MG63 (cell line): ENCODE data around the gene HERPUD1. TPM values are rescaled to one million over a fixed set of nuclear protein-coding genes. Genes with fewer than 3 reads are reported as not detected.
A peak's percentile ranks its signal among the peaks of the same experiment; 100 is the strongest.
"Not testable (repeated sequence)": the region's sequence is repeated elsewhere in the genome, so short reads cannot be mapped to it uniquely, and the experiment has no call there.

Experiments
- DNase-seq: peaks from one replicate; pipeline ENCODE4 v3.0.0-alpha.2; 2020
- H3K27me3 ChIP-seq: fragments of 250-450 bp; sonication (Bioruptor Pico); 2 replicates; pipeline ENCODE4 v1.5.1; 2020; ENCODE audit warnings: mild to moderate bottlenecking, moderate library complexity
- H3K36me3 ChIP-seq: fragments of 250-450 bp; sonication (Bioruptor Pico); 2 replicates; pipeline ENCODE4 v1.5.1; 2020; ENCODE audit warnings: mild to moderate bottlenecking, moderate library complexity
- H3K4me3 ChIP-seq: fragments of 250-450 bp; sonication (Bioruptor Pico); 2 replicates; pipeline ENCODE4 v1.5.1; 2020; ENCODE audit warnings: mild to moderate bottlenecking, moderate library complexity
- H3K9me3 ChIP-seq: fragments of 250-450 bp; sonication (Bioruptor Pico); 2 replicates; pipeline ENCODE4 v1.5.1; 2020; ENCODE audit warnings: mild to moderate bottlenecking, moderate library complexity
- total RNA-seq: library from RNA; depleted of rRNA; stranded (reverse); fragments of >200 nt; shearing (Covaris generic); gene quantifications from 2 replicates; pipeline ENCODE4 v1.2.3, GENCODE V29; 2014; ENCODE audit warnings: low replicate concordance; rRNA removed

Gene HERPUD1
- total RNA-seq = 226 and 252 TPM in 2 replicates

GRCh38 chr16:56931892-56932720 lies at the start of gene HERPUD1:
TSS of gene HERPUD1 (plus strand) at chr16:56932142. CDS start at chr16:56932245, 103 bp downstream.
- Histone ChIP-seq H3K27me3 (no peaks in the 10 kb centered on the region), H3K4me3 (peak within 1 kb of the TSS; percentile 98), H3K36me3 (peaks cover 49% of the 10 kb centered on the region), H3K9me3 (no peaks in the 10 kb centered on the region)
- peak; percentile 100 for DNase-seq

GRCh38 chr16:56883586-56883985 lies 48.4 kb upstream of the HERPUD1 start:
- H3K36me3 ChIP-seq = no peaks in the 10 kb centered on the region
- DNase-seq = no peak
- H3K9me3 ChIP-seq = no peaks in the 10 kb centered on the region
- no peaks in the 10 kb centered on the region for H3K27me3 ChIP-seq
- no peak overlapping the region for H3K4me3 ChIP-seq

- no peak for DNase-seq
- no peak overlapping the region for H3K4me3 ChIP-seq
- no peaks in the 10 kb centered on the region for H3K9me3 ChIP-seq
- no peaks in the 10 kb centered on the region for H3K36me3 ChIP-seq
- no peaks in the 10 kb centered on the region for H3K27me3 ChIP-seq
These were observed 47.8 kb upstream of the HERPUD1 start for GRCh38 chr16:56884026-56884582.

- not testable (repeated sequence) for H3K36me3 ChIP-seq, H3K4me3 ChIP-seq, DNase-seq, H3K27me3 ChIP-seq, H3K9me3 ChIP-seq
These were observed 47.0 kb upstream of the HERPUD1 start for GRCh38 chr16:56884929-56885328.

- DNase-seq = no peak
- H3K27me3 ChIP-seq = no peaks in the 10 kb centered on the region
- no peaks in the 10 kb centered on the region for H3K36me3 ChIP-seq
- no peaks in the 10 kb centered on the region; the same call in 1 of the 2 replicates for H3K9me3 ChIP-seq
- H3K4me3 ChIP-seq = no peak overlapping the region
These were observed 46.3 kb upstream of the HERPUD1 start for GRCh38 chr16:56885446-56886162.

- no peaks in the 10 kb centered on the region for H3K27me3 ChIP-seq
- H3K4me3 ChIP-seq = no peak overlapping the region
- no peaks in the 10 kb centered on the region; the same call in 1 of the 2 replicates for H3K9me3 ChIP-seq
- H3K36me3 ChIP-seq = no peaks in the 10 kb centered on the region
- no peak for DNase-seq
These were observed 45.6 kb upstream of the HERPUD1 start for GRCh38 chr16:56886296-56886695.

- Histone ChIP-seq H3K9me3 (no peaks in the 10 kb centered on the region; the same call in 1 of the 2 replicates), H3K36me3 (no peaks in the 10 kb centered on the region), H3K27me3 (no peaks in the 10 kb centered on the region), H3K4me3 (no peak overlapping the region)
- no peak for DNase-seq
These were observed 45.1 kb upstream of the HERPUD1 start for GRCh38 chr16:56886826-56887225.

GRCh38 chr16:56888806-56889205 lies 43.1 kb upstream of the HERPUD1 start:
- H3K27me3 ChIP-seq = no peaks in the 10 kb centered on the region
- no peaks in the 10 kb centered on the region for H3K36me3 ChIP-seq
- no peaks in the 10 kb centered on the region; the same call in 1 of the 2 replicates for H3K9me3 ChIP-seq
- DNase-seq = no peak
- H3K4me3 ChIP-seq = no peak overlapping the region

- DNase-seq = no peak
- Histone ChIP-seq H3K9me3 (no peaks in the 10 kb centered on the region; the same call in 1 of the 2 replicates), H3K4me3 (no peak overlapping the region), H3K27me3 (no peaks in the 10 kb centered on the region), H3K36me3 (no peaks in the 10 kb centered on the region)
These were observed 42.7 kb upstream of the HERPUD1 start for GRCh38 chr16:56889206-56889605.

GRCh38 chr16:56891685-56892084 lies 40.3 kb upstream of the HERPUD1 start:
- H3K4me3 ChIP-seq = no peak overlapping the region
- DNase-seq = no peak
- no peaks in the 10 kb centered on the region for H3K27me3 ChIP-seq
- no peaks in the 10 kb centered on the region for H3K36me3 ChIP-seq
- H3K9me3 ChIP-seq = no peaks in the 10 kb centered on the region; the same call in 1 of the 2 replicates

GRCh38 chr16:56892705-56893104 lies 39.2 kb upstream of the HERPUD1 start:
- Histone ChIP-seq H3K27me3 (no peaks in the 10 kb centered on the region), H3K36me3 (no peaks in the 10 kb centered on the region), H3K9me3 (no peaks in the 10 kb centered on the region; the same call in 1 of the 2 replicates), H3K4me3 (no peak overlapping the region)
- DNase-seq = no peak

- Histone ChIP-seq H3K4me3 (no peak overlapping the region), H3K27me3 (no peaks in the 10 kb centered on the region), H3K9me3 (no peaks in the 10 kb centered on the region; the same call in 1 of the 2 replicates), H3K36me3 (no peaks in the 10 kb centered on the region)
- no peak for DNase-seq
These were observed 37.5 kb upstream of the HERPUD1 start for GRCh38 chr16:56894331-56894917.

- H3K27me3 ChIP-seq = peaks cover under 1% of the 10 kb centered on the region; the same call in 1 of the 2 replicates
- H3K9me3 ChIP-seq = no peaks in the 10 kb centered on the region
- H3K4me3 ChIP-seq = no peak overlapping the region
- H3K36me3 ChIP-seq = no peaks in the 10 kb centered on the region
- DNase-seq = no peak
These were observed 36.1 kb upstream of the HERPUD1 start for GRCh38 chr16:56895813-56896212.

GRCh38 chr16:56896244-56896643 lies 35.7 kb upstream of the HERPUD1 start:
- Histone ChIP-seq H3K9me3 (no peaks in the 10 kb centered on the region), H3K4me3 (no peak overlapping the region), H3K36me3 (no peaks in the 10 kb centered on the region), H3K27me3 (peaks cover 2% of the 10 kb centered on the region; the same call in 1 of the 2 replicates)
- no peak for DNase-seq

GRCh38 chr16:56897026-56897799 lies 34.7 kb upstream of the HERPUD1 start:
- Histone ChIP-seq H3K9me3 (no peaks in the 10 kb centered on the region), H3K4me3 (no peak overlapping the region), H3K36me3 (no peaks in the 10 kb centered on the region), H3K27me3 (peaks cover 4% of the 10 kb centered on the region; the same call in 1 of the 2 replicates)
- DNase-seq = no peak

- Histone ChIP-seq H3K9me3 (no peaks in the 10 kb centered on the region), H3K36me3 (no peaks in the 10 kb centered on the region), H3K27me3 (peaks cover 4% of the 10 kb centered on the region; the same call in 1 of the 2 replicates), H3K4me3 (no peak overlapping the region)
- no peak for DNase-seq
These were observed 33.1 kb upstream of the HERPUD1 start for GRCh38 chr16:56898847-56899246.
